ENCODE data around the gene RNF215.
A peak's percentile ranks its signal among the peaks of the same experiment; 100 is the strongest.

The RNF215 gene

DNA sequence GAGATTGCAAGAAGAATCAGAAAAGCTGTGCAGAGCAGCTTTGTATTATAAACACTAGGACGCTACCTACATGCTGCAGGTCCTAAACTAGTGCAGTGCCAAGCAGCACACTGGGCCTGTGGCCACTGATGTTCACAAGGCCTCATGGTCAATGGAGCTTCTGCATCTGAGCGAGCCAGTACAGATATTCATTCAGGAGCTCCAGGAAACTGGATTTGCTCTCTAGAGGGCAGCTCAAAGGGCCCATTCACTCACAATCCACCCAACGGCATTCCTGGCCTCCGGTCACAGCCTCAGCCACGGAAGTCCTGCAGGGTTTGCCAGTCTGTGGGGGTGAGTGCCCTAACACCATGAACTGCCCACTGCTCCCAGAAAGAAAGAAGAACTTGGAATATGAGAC is 54.7 kb downstream of the RNF215 start:
- ChIA-PET POLR2A (ENCODE audit: low non-redundant PET) (no interaction called here), CTCF (interaction anchor here (0.6 kb wide), 1 partner anchor 77 kb away, joined by 4 read pairs; no protein-coding TSS in a partner anchor)

More for the DNA sequence above, 54.7 kb downstream of the RNF215 start:
- no peak for DNase-seq (ENCODE audit: low spot score)
- TF ChIP-seq CTCF (conservative IDR thresholded peaks at IDR 0.05; ENCODE audit: low read depth): no peak
- H3K27ac ChIP-seq: peak overlapping the region; percentile 35

Measured in RWPE1 (cell line).